Fibroblast of the aortic adventitia (primary cell): ENCODE measurements around the gene ALK. TPM values are rescaled to one million over a fixed set of nuclear protein-coding genes. Genes with fewer than 3 reads are reported as not detected.

ENCODE experiments used
- DNase-seq: peaks from one replicate; pipeline ENCODE4 v3.0.0-alpha.2; 2010; ENCODE audit warnings: low read depth
- H3K4me3 ChIP-seq: 2 replicates; pipeline ENCODE4 v1.5.1; 2011; ENCODE audit warnings: low read depth, mild to moderate bottlenecking, control low read depth, low read length, moderate library complexity
- CTCF ChIP-seq: IDR thresholded peaks from 2 replicates; pipeline ENCODE4 v1.5.1; 2011; ENCODE audit warnings: mild to moderate bottlenecking, low read length, control low read depth, inconsistent platforms; ENCODE audit not compliant: insufficient read depth
- total RNA-seq: library from RNA; depleted of rRNA; stranded (reverse); fragments of >200 nt; gene quantifications from 2 replicates; pipeline ENCODE4 v1.2.3, GENCODE V29; 2012; ENCODE audit warnings: low replicate concordance

Gene ALK
- total RNA-seq, 1 donor: 0.27 TPM

DNA sequence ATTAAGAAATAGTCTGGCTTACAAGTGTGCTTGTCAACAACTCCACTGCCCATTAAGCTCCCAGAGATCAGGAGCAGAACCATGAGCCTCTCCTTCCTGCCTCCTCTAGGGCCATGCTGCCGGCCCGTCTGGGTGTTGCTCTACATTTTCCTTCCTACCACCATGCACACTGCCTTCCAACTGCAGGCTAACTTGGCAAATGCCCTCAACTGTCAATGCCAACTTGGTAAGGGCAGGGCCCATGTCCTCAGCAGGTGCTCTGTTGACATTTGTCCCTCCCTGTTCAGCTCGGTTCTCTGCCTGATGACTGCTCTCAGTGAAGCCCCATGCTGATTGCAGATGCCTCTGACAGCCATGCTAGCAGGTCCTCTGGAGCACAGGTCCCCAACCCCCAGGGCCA is 345.2 kb downstream of the ALK start:
- no peak overlapping the region for H3K4me3 ChIP-seq
- DNase-seq: no peak
- no peak for TF ChIP-seq CTCF

DNA sequence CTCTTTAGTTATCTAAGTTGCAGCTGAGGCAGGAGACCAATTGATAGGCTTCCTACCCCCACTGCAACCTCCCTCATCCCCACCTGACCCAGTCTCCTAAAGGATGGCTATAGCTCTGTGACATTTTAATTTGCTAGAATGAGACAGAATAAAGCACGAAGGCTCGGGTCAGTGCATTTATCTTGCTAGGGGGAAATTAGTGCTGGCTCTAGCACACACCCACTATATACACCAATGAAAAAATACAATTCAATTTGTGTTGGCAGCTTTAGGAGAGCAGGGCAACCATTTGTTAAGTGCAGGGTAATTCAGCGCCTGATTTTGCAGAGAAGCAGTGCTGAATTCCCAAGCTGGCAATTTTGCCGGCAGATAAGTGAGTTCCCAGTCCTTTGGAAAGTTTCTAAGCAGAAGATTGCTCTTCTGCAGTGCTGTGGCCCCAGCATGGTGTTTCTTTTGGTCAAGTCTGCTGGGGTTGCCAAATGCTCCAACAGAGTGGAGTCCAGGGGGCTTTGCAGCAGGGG is 346.0 kb downstream of the ALK start:
- no peak for TF ChIP-seq CTCF
- H3K4me3 ChIP-seq: no peak overlapping the region
- no peak for DNase-seq

DNA sequence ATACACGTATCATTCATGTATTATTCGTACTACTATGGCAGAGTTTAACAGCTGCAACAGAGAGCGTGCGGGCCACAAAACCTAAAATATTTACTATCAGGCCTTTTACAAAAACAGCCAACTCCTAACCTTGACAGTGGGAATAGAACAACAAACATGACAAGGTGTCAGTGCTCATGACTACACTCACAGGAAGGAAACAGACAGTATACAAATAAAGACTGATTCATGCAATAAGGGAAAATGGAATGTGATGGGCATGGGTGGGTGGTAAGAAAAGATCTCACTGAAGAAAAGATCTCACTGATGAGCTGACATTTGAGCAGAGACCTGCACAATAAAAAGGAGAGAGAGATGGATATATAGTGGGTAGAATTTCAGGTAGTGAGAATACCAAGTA is 347.8 kb downstream of the ALK start:
- TF ChIP-seq CTCF: no peak
- DNase-seq: no peak

GRCh38 chr2:29573147-29573546 is 348.2 kb downstream of the ALK start:
- TF ChIP-seq CTCF: no peak
- DNase-seq: no peak
- no peak overlapping the region for H3K4me3 ChIP-seq

More for the DNA sequence above, 347.8 kb downstream of the ALK start:
- H3K4me3 ChIP-seq: no peak overlapping the region

- DNase-seq: no peak
- TF ChIP-seq CTCF: no peak
- no peak overlapping the region for H3K4me3 ChIP-seq
These were observed 350.8 kb downstream of the ALK start for GRCh38 chr2:29570539-29570938.

DNA sequence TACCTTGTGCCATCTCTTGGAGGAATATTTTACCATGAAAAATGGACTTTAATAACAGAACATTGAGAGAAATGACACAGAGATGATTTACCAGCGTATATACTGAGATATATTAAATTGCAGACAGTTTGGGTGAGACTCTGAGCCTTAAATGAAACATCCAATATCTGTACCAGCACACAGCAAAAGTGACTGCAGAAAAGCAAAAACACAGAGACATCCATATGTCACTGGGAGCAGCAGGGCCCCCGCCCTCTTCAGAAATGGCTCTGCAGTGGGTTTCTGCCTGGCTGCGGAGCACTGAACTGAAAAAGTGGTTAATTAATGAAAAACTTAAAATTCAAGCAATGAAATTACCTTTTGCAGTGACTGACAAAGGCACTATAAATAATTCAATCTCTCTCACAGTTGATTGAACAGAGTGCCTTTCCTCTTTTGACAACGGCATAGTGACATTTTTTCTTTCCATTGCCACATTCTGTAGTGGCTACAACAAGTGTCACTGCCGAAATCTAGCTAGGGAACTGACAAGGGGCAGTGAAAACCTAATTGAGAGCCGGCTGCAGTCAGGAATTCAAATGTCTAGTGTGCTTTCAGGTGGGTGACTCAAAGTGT is 353.4 kb downstream of the ALK start:
- H3K4me3 ChIP-seq: no peak overlapping the region
- TF ChIP-seq CTCF: no peak
- DNase-seq: no peak

DNA sequence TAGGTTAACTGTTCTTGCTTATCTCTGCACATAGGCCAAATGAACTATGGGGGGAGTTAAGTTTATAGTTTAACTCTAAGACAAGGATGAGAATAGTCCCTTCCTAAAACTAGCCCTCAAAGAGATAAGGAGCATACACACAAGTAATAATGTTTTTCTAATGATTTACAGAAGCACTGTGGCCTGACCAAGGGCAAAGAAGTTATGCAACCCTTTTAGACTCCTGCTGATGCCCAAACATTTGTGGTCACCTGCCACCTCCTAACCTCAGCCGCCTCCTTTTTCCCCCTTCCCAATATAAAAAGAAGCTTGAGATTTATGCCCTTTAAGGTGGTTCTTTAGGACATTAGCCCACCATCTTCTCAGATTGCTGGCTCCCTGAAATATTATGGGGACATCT is 357.7 kb downstream of the ALK start:
- no peak overlapping the region for H3K4me3 ChIP-seq
- DNase-seq: no peak
- TF ChIP-seq CTCF: no peak
